ENCODE results near the gene XPNPEP1.

The XPNPEP1 gene

DNA sequence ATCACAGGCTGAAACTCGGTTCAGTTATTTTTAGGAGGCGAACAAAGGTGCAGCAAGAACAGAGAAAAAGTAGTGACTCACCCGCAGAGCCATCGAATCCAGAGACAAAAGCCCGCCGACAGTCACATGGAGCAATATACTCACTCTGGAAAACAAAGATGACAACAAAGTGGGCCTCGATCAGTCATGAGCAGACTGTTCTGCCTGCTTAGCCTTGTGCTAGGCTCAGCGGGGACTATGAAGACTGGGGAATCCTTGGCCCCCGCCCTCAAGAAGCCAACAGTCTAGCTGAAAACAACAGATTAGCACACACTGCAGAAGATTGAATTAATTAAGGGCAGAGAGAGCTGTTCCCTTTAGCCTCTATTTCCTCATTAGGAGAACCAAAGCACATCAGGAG lies 30.4 kb downstream of the XPNPEP1 start:
- DNase-seq (ENCODE audit: low spot score) = no peak

DNA sequence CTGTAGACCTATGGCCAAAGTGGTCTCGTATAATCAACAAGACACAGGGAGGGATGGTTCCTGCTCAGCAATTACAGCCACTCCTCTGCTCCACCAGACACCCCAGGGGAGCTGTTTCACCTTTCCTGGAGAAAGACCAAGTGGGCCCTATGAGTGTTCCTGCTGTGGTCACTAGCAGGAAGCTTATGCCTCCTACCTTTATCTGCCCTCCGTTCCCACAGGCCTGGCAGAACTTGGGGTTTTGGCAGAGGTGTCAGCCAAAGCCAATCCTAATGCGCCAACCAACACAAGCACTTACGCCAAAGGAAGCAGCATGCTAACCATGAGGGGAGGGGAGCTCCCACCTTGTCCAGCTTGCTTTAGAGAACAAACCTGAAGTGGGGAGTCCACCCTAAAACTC lies 31.2 kb downstream of the XPNPEP1 start:
- no peak for DNase-seq (ENCODE audit: low spot score)

DNA sequence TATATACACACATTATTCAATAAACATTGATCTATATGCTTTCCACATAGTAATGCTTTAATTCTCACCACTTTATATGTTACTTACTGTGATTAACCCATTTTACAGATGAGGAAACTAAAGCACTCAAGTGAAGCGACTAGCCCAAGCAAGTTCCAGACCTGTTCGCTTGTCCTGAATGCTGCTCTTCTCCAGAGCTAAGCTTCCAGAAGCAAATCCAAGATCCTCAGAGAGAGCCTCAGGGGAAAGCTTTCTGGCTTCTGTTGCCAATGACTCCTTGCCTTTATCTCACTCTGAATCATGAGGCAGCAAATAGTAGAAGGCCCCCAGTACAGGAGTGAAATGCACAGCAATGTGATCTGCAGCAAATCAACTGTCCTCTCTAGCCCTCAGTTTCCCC lies 32.2 kb downstream of the XPNPEP1 start:
- DNase-seq (ENCODE audit: low spot score) = no peak

- DNase-seq (ENCODE audit: low spot score) = no peak
These were observed 33.4 kb downstream of the XPNPEP1 start for GRCh38 chr10:109889867-109890266.

DNA sequence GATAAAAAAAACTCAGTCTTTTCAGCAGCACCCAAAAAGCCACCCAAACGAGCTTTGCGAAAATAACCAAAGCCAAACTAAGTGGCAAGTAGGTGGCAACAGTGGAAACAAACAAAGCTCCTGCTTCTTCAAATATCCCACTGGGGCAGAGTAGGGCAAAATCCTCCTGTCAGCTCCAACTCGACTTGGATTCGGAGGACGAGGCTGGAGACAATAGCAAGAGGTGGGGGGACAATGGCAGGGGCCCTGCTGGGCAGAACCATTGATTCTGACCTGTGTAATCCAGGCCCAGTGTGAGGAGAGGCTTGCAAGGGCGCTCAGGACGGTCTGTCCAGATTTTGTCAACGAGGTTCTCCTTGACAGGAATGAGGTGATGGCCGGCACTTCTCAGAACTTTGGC lies 35.5 kb downstream of the XPNPEP1 start:
- no peak for DNase-seq (ENCODE audit: low spot score)

DNA sequence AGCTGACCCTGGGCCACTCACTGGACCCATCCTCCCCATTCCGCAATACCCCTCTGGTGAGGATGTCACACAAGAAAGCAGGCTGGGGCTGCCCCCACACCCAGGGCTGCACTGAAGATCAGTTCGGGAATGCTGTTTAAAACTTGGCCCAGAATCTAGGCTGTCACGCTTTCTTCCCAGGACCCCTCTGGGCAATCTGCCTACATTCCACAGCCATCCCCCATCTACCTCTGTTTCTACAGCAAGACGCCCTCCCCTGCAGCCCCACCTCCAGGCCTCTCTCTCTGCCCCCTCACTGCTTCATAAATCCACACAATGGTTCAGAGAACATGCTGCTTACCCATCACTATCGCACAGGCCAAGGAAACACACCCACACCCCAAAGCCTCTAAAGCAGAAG lies 36.1 kb downstream of the XPNPEP1 start:
- no peak for DNase-seq (ENCODE audit: low spot score)

DNA sequence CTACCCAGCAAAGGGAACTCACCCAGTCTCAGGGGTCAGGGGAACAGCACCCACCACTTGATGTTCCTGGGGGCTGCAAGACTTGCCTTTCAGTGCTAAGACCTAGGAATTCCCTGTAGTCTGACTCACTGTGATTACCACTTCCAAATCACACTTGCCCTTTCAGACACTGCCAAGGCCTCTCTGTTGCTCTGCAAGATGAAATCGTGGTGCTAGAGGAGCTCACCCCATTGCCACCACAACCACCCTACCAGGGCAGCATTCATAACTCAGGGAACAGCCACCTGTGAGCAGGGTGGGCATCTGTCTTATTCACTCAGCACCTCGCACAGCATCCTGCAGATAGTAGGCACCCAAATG lies 36.5 kb downstream of the XPNPEP1 start:
- no peak for DNase-seq (ENCODE audit: low spot score)

- DNase-seq (ENCODE audit: low spot score) = no peak
These were observed 37.1 kb downstream of the XPNPEP1 start for GRCh38 chr10:109886037-109886780.

DNA sequence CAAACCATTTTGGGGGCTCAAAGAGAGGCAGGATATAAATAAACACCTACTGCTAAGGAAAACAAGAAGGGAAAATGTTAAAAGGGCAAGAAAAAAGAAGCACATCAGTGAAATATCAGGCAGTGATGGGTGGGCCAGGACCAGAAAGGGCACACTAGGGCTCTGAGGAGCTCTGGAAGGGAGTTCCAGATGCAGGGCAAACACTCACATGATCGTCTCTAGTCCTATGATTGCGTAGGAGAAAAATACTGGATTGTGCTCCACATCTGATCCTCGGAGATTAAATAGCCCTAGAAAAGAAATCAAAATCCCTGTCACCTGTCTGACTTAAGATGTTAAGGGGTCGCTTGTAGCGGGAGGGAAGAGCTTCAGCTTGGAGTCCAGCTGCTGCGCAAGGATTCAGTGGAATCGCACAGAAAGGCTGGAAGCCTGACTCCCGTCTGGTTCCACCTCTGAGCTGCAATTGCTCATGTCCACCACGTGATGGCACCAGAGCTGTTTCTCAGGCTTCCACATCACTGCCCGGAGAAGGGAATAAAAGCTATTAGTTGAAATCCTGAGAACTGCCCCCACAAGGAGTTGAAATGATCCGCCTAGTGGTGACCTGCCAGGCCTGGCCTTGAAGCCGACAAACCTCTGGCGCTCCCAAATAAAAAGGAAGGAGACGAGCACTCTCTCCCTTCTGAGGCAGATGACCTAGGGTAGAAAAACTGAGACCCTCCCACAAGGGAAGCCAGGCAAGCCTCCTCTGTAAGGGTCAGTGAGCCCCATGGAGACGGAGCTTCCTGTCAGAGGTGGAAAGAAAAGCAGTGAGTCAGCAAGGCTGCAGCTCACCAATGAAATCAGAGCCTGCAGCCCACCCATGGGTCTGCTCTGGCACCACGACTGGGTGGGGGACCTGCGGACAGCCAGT lies 39.2 kb downstream of the XPNPEP1 start:
- peak; percentile 63 for DNase-seq (ENCODE audit: low spot score)

DNA sequence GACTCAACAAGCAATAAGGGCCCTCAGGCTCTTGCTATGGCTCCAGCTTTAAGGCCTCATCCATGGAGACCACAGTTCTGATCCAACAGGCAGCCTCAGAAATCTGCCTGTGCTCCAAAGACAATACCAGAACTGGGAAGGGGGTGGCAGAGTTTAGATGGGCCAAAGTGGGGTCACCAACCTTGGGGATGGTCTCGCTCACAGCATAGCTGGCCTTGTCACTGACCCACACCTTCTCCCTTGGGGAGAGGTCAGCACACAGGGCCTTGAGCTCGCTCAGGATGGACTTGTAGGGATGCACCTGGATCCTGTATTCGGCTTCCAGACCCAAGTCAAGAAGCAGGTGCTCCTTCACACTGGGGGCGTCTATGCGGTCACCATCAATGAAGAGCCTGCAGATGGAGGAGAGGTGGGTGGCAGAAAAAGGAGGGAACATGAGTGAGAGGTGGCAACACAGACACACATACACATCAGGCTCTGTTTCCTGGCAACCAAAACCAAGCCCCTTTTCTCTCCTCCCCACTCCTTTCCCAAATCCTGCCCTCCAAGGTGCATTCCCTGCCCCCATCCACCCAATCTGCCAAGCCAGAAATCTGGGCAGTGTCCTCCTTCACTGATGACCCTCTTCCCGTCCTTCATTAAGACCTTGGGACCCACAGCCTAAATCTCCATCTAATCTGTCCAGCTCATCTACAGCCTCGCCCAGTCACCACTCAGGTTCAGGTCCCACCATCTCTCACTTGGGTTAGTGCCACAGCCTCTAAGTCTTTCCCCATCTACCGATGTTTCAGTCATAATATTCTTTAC lies 40.9 kb downstream of the XPNPEP1 start:
- DNase-seq (ENCODE audit: low spot score) = no peak

- no peak for DNase-seq (ENCODE audit: low spot score)
These were observed 41.6 kb downstream of the XPNPEP1 start for GRCh38 chr10:109881769-109882057.

- no peak for DNase-seq (ENCODE audit: low spot score)
These were observed 42.2 kb downstream of the XPNPEP1 start for GRCh38 chr10:109880886-109881768.

DNA sequence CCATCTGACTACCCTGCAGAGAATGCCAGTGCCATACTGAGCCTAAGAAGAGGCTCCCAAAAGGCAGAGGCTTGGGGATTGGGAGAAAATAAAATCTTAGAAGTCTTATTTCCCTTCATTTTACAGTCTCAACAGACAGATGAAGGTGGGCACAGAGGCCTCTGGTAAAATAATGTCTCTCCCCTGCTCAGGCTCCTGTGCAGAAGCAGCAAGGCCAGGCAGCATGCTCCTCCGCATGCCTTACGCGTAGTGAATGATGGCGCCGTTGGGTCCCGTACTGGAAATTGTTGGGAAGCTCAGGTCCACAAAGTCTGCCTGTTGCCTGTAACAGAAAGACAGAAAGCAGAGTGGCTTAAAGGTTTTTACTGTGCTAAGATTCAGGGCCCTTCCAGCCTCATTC lies 45.8 kb downstream of the XPNPEP1 start:
- no peak for DNase-seq (ENCODE audit: low spot score)

- DNase-seq (ENCODE audit: low spot score) = no peak
These were observed 47.2 kb downstream of the XPNPEP1 start for GRCh38 chr10:109875828-109876821.

GRCh38 chr10:109875151-109875568 lies 48.2 kb downstream of the XPNPEP1 start:
- DNase-seq (ENCODE audit: low spot score) = no peak

GRCh38 chr10:109871476-109871875 lies 51.8 kb downstream of the XPNPEP1 start:
- DNase-seq (ENCODE audit: low spot score) = no peak

- no peak for DNase-seq (ENCODE audit: low spot score)
These were observed 56.2 kb downstream of the XPNPEP1 start for GRCh38 chr10:109866995-109867635.

DNA sequence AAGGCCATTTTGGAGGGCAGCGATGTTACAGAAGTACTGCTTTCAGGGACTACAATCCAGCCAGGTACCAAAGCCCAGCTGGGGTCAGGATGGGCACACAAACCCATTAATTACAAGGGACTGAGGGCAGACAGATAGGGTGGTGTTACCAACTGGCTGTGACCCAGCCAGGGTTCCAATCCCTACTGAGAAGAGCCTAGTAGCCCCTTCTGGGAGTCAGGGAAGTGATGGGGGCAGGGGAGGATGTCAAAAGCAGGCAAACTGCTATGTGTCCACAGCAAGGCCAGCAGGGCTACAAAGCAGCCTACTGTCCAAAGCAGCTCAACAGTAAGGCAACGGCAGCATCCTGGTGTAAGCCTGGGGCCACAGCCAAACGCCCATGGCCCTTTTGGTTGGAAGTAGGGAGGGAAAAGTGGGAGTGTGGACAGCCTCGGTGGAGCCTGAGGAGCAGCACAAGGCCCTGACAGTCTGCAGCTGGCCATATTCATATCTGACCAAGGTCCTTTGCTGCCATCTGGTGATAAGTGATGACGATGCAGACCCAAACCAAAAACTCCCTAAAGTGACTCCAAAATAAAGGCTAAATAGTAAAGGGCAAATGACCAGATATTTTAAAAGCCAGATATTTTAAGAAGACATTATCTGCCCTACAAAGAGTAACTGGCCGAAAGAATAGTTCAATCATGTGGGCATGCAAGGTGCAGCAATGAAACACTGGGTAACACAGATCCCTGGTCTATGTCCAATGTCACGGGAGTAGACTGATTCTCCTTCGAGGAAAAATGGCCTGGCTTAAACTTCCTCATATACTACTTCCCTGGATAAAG lies 56.9 kb downstream of the XPNPEP1 start:
- DNase-seq (ENCODE audit: low spot score) = no peak

DNA sequence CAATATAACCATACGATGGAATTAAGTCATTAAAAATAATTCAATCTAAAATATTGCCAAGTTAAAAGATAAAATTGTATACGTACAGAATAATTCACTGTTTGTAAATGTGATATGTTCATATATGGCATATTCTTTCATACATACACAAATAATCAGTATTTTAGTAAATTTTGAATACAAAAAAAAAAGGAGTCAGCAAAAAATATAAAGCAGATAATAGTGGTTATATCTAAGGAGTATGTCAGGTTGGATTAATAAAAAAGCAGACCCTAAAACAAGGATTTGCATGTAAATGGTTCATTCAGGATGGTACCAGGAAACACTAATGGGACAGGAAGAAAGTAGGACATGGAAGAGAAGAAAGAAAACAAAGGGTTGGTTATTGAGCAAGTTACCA lies 59.5 kb downstream of the XPNPEP1 start:
- no peak for DNase-seq (ENCODE audit: low spot score)
